ENCODE data around the gene PHACTR3.

Gene PHACTR3

DNA sequence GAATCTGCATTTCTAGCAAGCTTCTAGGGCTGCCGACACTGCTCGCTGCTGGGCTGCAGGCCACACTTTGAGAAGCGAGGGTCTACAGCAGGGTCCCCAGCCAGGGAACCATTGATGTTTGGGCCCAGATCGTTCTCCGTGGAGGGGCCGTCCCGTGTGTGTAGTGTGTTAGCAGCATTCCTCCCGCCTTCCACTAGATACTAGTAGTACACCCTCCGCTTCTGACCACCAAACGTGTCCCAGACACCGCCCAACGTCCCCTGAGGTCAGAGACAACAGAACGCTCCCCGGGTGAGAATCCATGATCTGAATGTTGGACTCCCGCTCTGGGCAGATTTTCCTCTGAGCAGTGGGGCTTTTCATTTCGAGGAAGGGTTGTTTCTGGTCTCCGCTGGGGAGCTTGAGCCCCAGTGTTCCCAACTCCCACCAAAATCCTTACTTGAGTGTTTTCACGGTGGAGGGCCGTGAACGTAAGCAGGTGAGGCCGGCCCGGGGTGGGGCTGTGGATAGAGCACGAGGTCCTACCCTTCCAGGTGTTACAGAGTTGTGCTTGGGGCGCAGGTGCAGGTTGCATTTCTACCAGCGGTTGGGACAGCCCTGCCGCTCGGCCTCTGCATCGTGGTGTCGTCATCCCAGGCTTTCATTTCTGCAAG lies 204.5 kb downstream of the PHACTR3 start:
- TF ChIP-seq CTCF (IDR thresholded peaks at IDR 0.05) = no peak
- Histone ChIP-seq H3K79me2 (no peaks in the 10 kb centered on the region), H3K4me3 (ENCODE audit: low read depth, low read length) (no peak overlapping the region), H2AFZ (no peak overlapping the region), H3K36me3 (ENCODE audit: control insufficient read depth, insufficient read depth, low read length) (no peaks in the 10 kb centered on the region), H3K9me3 (ENCODE audit: control insufficient read depth, low read length) (no peaks in the 10 kb centered on the region), H3K27me3 (ENCODE audit: control insufficient read depth, insufficient read depth, low read length) (no peaks in the 10 kb centered on the region), H3K4me2 (ENCODE audit: low read length) (no peak overlapping the region), H3K4me1 (no peaks in the 10 kb centered on the region), H3K9ac (no peak overlapping the region), H3K27ac (no peak overlapping the region)

- H3K27me3 ChIP-seq (ENCODE audit: control insufficient read depth, insufficient read depth, low read length) = no peaks in the 10 kb centered on the region
- no peak overlapping the region for H3K4me3 ChIP-seq (ENCODE audit: low read depth, low read length)
- H3K4me2 ChIP-seq (ENCODE audit: low read length) = no peak overlapping the region
- H3K79me2 ChIP-seq = no peaks in the 10 kb centered on the region
- no peaks in the 10 kb centered on the region for H3K9me3 ChIP-seq (ENCODE audit: control insufficient read depth, low read length)
- H2AFZ ChIP-seq = no peak overlapping the region
- H3K4me1 ChIP-seq = no peaks in the 10 kb centered on the region
- TF ChIP-seq CTCF (IDR thresholded peaks at IDR 0.05) = no peak
- no peak overlapping the region for H3K9ac ChIP-seq
- no peaks in the 10 kb centered on the region for H3K36me3 ChIP-seq (ENCODE audit: control insufficient read depth, insufficient read depth, low read length)
- no peak overlapping the region for H3K27ac ChIP-seq
These were observed 205.5 kb downstream of the PHACTR3 start for GRCh38 chr20:59809630-59810448.

DNA sequence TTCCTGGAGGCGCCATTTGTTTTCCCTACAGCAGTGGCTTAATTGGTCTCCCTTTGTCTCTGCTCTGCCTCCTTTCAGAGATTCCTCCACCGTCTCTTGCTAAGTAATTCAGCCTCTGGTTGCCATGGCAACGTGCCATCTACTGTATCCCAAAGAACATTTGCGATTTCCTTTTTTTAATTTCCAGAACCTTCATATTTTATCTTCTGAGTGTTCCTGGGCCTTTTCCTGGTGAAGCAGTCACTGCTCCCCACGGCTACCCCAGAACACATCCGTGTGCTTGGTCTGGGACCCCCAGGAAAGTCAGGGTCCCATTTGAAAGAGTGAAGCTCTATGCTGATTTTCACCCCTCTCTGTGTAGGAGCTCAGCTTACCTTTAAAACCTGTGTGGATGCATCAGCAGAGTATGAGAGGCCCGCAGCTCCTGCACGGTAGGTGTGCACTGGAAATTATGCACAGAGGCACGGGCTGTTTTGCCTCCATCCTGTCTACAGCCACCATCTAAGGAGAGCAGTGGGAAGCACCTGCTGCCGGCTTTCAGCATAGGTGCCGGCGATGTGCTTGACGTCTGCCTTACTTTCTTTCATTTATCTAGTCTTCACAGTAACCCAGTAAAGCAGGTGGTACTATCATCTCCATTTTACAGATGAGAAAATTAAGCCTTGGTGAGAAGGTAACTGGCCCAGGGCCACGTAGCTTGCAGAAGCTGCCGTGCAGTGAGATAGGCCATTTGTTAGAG lies 206.3 kb downstream of the PHACTR3 start:
- Histone ChIP-seq H3K79me2 (no peaks in the 10 kb centered on the region), H3K36me3 (ENCODE audit: control insufficient read depth, insufficient read depth, low read length) (no peaks in the 10 kb centered on the region), H3K27me3 (ENCODE audit: control insufficient read depth, insufficient read depth, low read length) (no peaks in the 10 kb centered on the region), H3K9ac (no peak overlapping the region), H3K4me1 (no peaks in the 10 kb centered on the region), H3K4me2 (ENCODE audit: low read length) (no peak overlapping the region), H3K27ac (no peak overlapping the region), H3K4me3 (ENCODE audit: low read depth, low read length) (no peak overlapping the region), H2AFZ (no peak overlapping the region), H3K9me3 (ENCODE audit: control insufficient read depth, low read length) (no peaks in the 10 kb centered on the region)
- TF ChIP-seq CTCF (IDR thresholded peaks at IDR 0.05) = no peak

GRCh38 chr20:59811681-59812171 lies 207.4 kb downstream of the PHACTR3 start:
- no peak overlapping the region for H3K4me3 ChIP-seq (ENCODE audit: low read depth, low read length)
- H3K9ac ChIP-seq = no peak overlapping the region
- H2AFZ ChIP-seq = no peak overlapping the region
- H3K9me3 ChIP-seq (ENCODE audit: control insufficient read depth, low read length) = no peaks in the 10 kb centered on the region
- no peak overlapping the region for H3K27ac ChIP-seq
- H3K4me1 ChIP-seq = no peaks in the 10 kb centered on the region
- H3K79me2 ChIP-seq = no peaks in the 10 kb centered on the region
- TF ChIP-seq CTCF (IDR thresholded peaks at IDR 0.05) = no peak
- H3K27me3 ChIP-seq (ENCODE audit: control insufficient read depth, insufficient read depth, low read length) = no peaks in the 10 kb centered on the region
- no peak overlapping the region for H3K4me2 ChIP-seq (ENCODE audit: low read length)
- H3K36me3 ChIP-seq (ENCODE audit: control insufficient read depth, insufficient read depth, low read length) = no peaks in the 10 kb centered on the region

Data from parathyroid adenoma (tissue), 2 donors.